Mesodermal cell (in vitro differentiated cells): Measurements from ENCODE around the gene TBC1D2.
A peak's percentile ranks its signal among the peaks of the same experiment; 100 is the strongest.

Experiments used
- H3K27ac ChIP-seq: 2 replicates; pipeline ENCODE4 v1.7.0; 2013; ENCODE audit warnings: mild to moderate bottlenecking, low read depth, low read length, moderate library complexity; ENCODE audit not compliant: severe bottlenecking
- H3K36me3 ChIP-seq: 2 replicates; pipeline ENCODE4 v1.7.1; 2013; ENCODE audit warnings: mild to moderate bottlenecking, low read length, moderate library complexity; ENCODE audit not compliant: control insufficient read depth, insufficient read depth
- H3K4me1 ChIP-seq: one replicate; pipeline ENCODE4 v1.7.1; 2013; ENCODE audit warnings: mild to moderate bottlenecking, low read length; ENCODE audit not compliant: insufficient read depth, control insufficient read depth, poor library complexity, severe bottlenecking
- H3K4me3 ChIP-seq: 2 replicates; pipeline ENCODE4 v1.7.0; 2013; ENCODE audit warnings: low read length, control low read depth, mild to moderate bottlenecking; ENCODE audit not compliant: insufficient read depth, poor library complexity, severe bottlenecking; ENCODE audit errors: extremely low read depth
- H3K9me3 ChIP-seq: 2 replicates; pipeline ENCODE4 v1.7.1; 2013; ENCODE audit warnings: mild to moderate bottlenecking, low read length, moderate library complexity; ENCODE audit not compliant: control insufficient read depth
- WGBS, 2 experiments: methylation state at CpG; one replicate each; pipeline ENCODE4 v1.1.5; 2013; ENCODE audit warnings: missing lambda C conversion rate in 2 of 2; ENCODE audit not compliant: insufficient coverage in 2 of 2; 5-methylcytosine and 5-hydroxymethylcytosine counted together

TBC1D2 gene

GRCh38 chr9:98206754-98207153 lies 48.7 kb downstream of the TBC1D2 start:
- no CpG with 5 or more reads among the region's 2 CpGs for WGBS, 2 experiments
- Histone ChIP-seq H3K9me3 (peaks cover 3% of the 10 kb centered on the region), H3K27ac (no peak overlapping the region), H3K4me3 (no peak overlapping the region), H3K36me3 (no peaks in the 10 kb centered on the region), H3K4me1 (no peaks in the 10 kb centered on the region)

- H3K27ac ChIP-seq = no peak overlapping the region
- H3K36me3 ChIP-seq = no peaks in the 10 kb centered on the region
- H3K9me3 ChIP-seq = peaks cover 3% of the 10 kb centered on the region
- H3K4me1 ChIP-seq = no peaks in the 10 kb centered on the region
- no peak overlapping the region for H3K4me3 ChIP-seq
- 85 to 92% methylated on average over 3 of the region's 4 CpGs for WGBS, 2 experiments
These were observed 50.8 kb downstream of the TBC1D2 start for GRCh38 chr9:98204692-98205091.

DNA sequence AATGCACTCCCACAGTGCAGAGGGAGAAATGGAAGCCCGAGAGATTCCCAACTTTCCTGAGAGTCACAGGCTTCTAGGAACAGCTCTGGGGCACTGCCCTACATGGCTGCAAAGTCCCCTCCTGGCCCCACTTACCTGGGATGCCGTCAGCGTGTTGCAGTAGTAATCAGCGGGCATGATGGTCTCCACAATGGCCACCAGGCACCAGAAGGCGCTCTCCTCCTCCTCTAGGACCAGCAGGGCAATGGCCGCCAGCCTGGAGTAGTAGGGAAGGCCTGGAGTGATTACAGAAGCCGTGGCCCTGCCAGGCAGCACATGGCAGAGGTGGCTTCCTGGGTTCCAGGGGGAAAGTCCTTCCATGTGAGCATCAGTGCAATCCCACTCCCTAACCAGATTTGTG lies 52.3 kb downstream of the TBC1D2 start:
- Histone ChIP-seq H3K9me3 (no peaks in the 10 kb centered on the region), H3K4me1 (no peaks in the 10 kb centered on the region), H3K27ac (no peak overlapping the region), H3K4me3 (no peak overlapping the region), H3K36me3 (no peaks in the 10 kb centered on the region)
- WGBS, 2 experiments = 81 to 90% methylated on average over 4 to 7 of the region's 7 CpGs

GRCh38 chr9:98202252-98202651 lies 53.2 kb downstream of the TBC1D2 start:
- Histone ChIP-seq H3K4me3 (no peak overlapping the region), H3K9me3 (no peaks in the 10 kb centered on the region), H3K36me3 (no peaks in the 10 kb centered on the region), H3K4me1 (no peaks in the 10 kb centered on the region), H3K27ac (no peak overlapping the region)
- WGBS, 2 experiments = 87 to 95% methylated on average over 3 to 4 of the region's 5 CpGs

GRCh38 chr9:98201749-98202148 lies 53.7 kb downstream of the TBC1D2 start:
- 91 to 98% methylated on average over 7 of the region's 7 CpGs for WGBS, 2 experiments
- H3K4me3 ChIP-seq = no peak overlapping the region

DNA sequence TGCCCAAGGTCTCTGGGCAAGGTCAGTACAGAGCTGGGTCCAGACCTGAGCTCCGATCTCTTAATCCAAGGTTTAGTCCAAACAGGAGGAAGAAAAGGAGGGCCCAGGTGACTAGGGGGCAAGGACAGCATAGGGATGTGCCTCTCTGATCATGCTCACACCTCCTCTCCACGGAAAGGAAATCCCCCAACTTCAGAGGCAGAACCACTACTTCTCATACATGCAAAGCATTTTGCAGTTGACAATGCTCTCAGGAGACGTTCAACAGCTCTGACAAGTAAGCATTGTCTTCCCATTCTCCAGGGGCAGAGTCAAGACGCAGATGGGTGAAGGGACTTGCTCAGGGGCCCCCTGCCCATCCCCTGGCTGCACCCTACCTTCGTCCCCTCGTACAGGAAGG lies 54.3 kb downstream of the TBC1D2 start:
- no peaks in the 10 kb centered on the region for H3K9me3 ChIP-seq
- no peaks in the 10 kb centered on the region for H3K36me3 ChIP-seq
- H3K27ac ChIP-seq = no peak overlapping the region
- H3K4me3 ChIP-seq = no peak overlapping the region
- H3K4me1 ChIP-seq = no peaks in the 10 kb centered on the region
- WGBS, 2 experiments = 91 to 93% methylated on average over 5 of the region's 6 CpGs

More at GRCh38 chr9:98201749-98202148, 53.7 kb downstream of the TBC1D2 start:
- no peak overlapping the region for H3K27ac ChIP-seq
- no peaks in the 10 kb centered on the region for H3K4me1 ChIP-seq
- H3K36me3 ChIP-seq = no peaks in the 10 kb centered on the region
- no peaks in the 10 kb centered on the region for H3K9me3 ChIP-seq

DNA sequence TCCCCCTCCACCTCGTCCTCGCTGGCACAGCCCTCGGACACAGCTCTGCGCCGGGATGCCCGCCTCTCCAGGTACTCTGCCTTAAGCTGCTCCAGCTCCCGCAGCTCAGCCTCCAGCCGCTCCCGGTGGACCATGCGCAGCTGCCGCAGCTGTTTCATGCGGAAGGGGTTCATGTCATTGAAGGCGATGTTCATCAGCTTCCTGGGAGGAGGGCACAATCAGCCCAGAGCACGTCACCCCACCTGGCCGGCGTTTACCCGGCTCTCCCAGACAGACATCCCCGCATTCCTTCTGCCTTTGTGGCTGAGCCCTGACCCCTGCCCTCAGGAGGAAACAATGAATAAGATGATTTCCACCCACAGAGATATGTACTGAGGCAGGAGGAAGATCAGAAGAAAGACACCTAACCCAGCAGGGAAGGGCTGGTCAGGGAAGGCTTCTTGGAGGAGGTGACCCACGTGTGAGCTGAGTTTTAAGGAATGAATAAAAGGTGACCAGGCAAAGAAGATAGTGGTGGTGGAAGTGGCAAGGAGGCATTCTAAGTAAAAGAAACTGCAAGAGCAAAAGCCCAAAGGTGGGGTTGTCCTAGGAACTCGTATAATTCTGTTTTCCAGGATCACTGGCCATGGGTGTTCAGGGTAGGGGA lies 55.9 kb downstream of the TBC1D2 start:
- no peaks in the 10 kb centered on the region for H3K4me1 ChIP-seq
- no peak overlapping the region for H3K4me3 ChIP-seq
- no peaks in the 10 kb centered on the region for H3K9me3 ChIP-seq
- no peak overlapping the region for H3K27ac ChIP-seq
- no peaks in the 10 kb centered on the region for H3K36me3 ChIP-seq
- 74 to 80% methylated on average over 18 of the region's 20 CpGs for WGBS, 2 experiments

DNA sequence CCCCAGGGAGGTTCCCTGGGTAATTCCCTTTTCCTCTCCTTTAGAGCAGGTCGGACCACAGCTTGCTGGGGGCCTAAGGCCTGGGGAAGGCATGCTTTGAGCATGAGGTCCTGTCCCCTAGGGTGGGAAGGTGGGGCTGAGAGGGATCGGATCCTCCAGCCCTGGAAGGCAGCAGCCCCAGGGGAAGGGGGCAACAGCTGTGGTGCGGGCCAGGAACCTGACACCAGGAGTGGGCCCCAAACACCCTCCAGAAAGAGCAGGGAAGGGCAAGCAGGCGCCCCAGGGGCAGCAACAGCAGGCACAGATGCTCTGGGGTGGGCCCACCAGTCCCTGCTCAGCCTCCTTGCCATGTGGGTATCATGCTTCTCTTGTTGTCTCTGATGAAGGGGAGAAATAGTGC lies 59.8 kb downstream of the TBC1D2 start:
- no peak overlapping the region for H3K27ac ChIP-seq
- H3K4me3 ChIP-seq = no peak overlapping the region
- no peaks in the 10 kb centered on the region for H3K36me3 ChIP-seq
- no peaks in the 10 kb centered on the region for H3K9me3 ChIP-seq
- H3K4me1 ChIP-seq = peaks cover 13% of the 10 kb centered on the region
- 82% methylated on average over 3 of the region's 4 CpGs; no CpG with 5 or more reads in 1 of the 2 experiments for WGBS, 2 experiments

GRCh38 chr9:98193336-98193944 lies 62.0 kb downstream of the TBC1D2 start:
- peak overlapping the region; percentile 71 for H3K4me3 ChIP-seq

DNA sequence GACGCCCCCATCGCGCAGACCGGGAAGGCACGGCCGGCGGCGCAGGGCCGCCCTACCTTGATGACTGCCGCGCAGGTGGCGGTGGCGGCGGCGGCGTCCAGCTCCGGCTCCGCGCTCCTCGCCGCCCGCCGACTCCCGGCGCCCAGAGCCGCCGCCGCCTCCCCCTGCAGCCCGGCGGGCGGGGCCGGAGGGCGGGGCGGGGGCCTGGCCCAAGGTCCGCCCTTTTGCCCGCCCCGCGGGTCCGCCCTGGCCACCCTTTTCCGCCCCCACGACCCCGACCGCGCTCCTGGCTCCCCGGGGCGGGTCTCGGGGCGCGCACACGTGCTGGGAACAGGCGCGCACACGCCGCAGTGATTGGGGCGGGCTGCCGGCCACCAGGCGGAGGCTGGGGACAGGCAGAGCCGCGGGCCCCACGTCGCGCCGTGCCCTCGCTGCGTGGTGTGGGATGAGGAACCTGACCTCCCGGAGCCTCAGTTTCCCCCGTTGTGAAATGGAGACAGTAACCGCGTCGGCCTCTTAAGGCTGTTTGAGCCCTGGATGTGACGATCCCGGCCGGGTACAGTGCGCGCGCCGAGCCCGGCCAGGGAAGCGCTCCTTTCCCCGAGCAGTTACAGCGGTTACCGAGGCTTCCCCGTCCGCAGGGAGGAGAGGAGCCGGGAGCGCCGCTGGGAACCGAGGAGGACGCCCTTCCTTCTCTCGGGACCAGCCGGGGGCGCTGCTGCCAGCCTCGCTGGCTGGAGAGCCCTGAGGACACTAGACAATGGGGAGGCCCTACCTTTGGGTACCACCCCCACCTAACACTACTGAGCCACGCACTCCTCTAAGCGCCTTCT lies 62.7 kb downstream of the TBC1D2 start, which contains the start of gene CORO2A:
TSS of gene CORO2A (minus strand) at position 135 of the 833 bp plus-strand sequence. CDS start 34,977 bp downstream, outside the sequence.
- Histone ChIP-seq H3K27ac (peak within 1 kb of the TSS; percentile 67), H3K4me3 (peak within 1 kb of the TSS; percentile 71), H3K9me3 (no peaks in the 10 kb centered on the region), H3K4me1 (peaks cover 14% of the 10 kb centered on the region), H3K36me3 (no peaks in the 10 kb centered on the region)
- WGBS, 2 experiments = 1% methylated on average over 70 to 85 of the region's 95 CpGs

More at GRCh38 chr9:98193336-98193944, 62.0 kb downstream of the TBC1D2 start:
- peak overlapping the region; percentile 67 for H3K27ac ChIP-seq
- WGBS, 2 experiments = 20 to 90% methylated on average over 1 to 2 of the region's 8 CpGs
- no peaks in the 10 kb centered on the region for H3K36me3 ChIP-seq
- peaks cover 14% of the 10 kb centered on the region for H3K4me1 ChIP-seq
- no peaks in the 10 kb centered on the region for H3K9me3 ChIP-seq
